Pancreas (tissue), 10 donors: Measurements from ENCODE around the gene PSMD12. TPM values are rescaled to one million over a fixed set of nuclear protein-coding genes. Genes with fewer than 3 reads are reported as not detected.

Experiments
- ATAC-seq, 4 donors: fragments of 200-7000 bp; cut with Tn5 transposase; one replicate each; pipeline versions ENCODE4 v1.8.0 to v1.9.1; 2020; ENCODE audit warnings: mild to moderate bottlenecking in 4 of 4, moderate library complexity in 4 of 4
- DNase-seq, 6 donors: peaks; one replicate each; pipeline ENCODE4 v3.0.0-alpha.2; 2020
- FAIRE-seq: peaks from 2 replicates; lab custom pipeline; 2012; peaks lifted over from hg19 to GRCh38; lab: Jason Lieb, UNC
- H3K27ac ChIP-seq, 4 donors: fragments of 200-600 bp; sonication (generic); 1 replicate in 3 of 4; 2 replicates in 1 of 4; pipeline versions ENCODE4 v1.5.0 to v1.8.0; 2020
- H3K27me3 ChIP-seq, 4 donors: fragments of 200-600 bp; one replicate each; pipeline ENCODE4 v1.8.0; 2021
- H3K36me3 ChIP-seq, 3 donors: fragments of 200-600 bp; sonication (generic) in 1 of 3; one replicate each; pipeline versions ENCODE4 v1.5.0 to v1.8.0; 2020 to 2021
- H3K4me1 ChIP-seq, 3 donors: fragments of 200-600 bp; one replicate each; pipeline ENCODE4 v1.8.0; 2021
- H3K4me3 ChIP-seq, 4 donors: fragments of 200-600 bp; sonication (generic) in 2 of 4; one replicate each; pipeline versions ENCODE4 v1.5.0 to v1.8.0; 2020 to 2021
- H3K9me3 ChIP-seq, 4 donors: fragments of 200-600 bp; one replicate each; pipeline ENCODE4 v1.8.0; 2021
- CTCF ChIP-seq, 4 donors: fragments of 200-600 bp; sonication (generic) in 3 of 4; IDR thresholded peaks; one replicate each; pipeline versions ENCODE4 v1.5.0 to v1.8.0; 2021; ENCODE audit warnings: antibody characterized with exemption in 4 of 4
- WGBS, 2 donors: extraction: QIAGEN DNeasy Blood & Tissue Kit; methylation state at CpG; one replicate each; pipeline ENCODE4 v1.1.7; 2013; 5-methylcytosine and 5-hydroxymethylcytosine counted together
- intact Hi-C, 3 donors: fragments of 100-400 bp; cut with DNase I; formaldehyde crosslinking; loops; one replicate each; pipeline versions ENCODE4 v1.11.1 to v1.14.2; 2022
- polyA plus RNA-seq, 2 donors: library from polyadenylated mRNA; stranded (reverse); fragments of 200-250 nt; gene quantifications; one replicate each; pipeline ENCODE4 v1.2.3, GENCODE V29; 2013
- total RNA-seq, 6 donors: library from RNA; stranded (reverse); fragmentation: NEBNext Ultra II Directional in 4 of 6; extraction: Animal tissue kit (Norgen Biotek cat#: 25700) in 4 of 6; gene quantifications; one replicate each; pipeline versions ENCODE4 v1.2.1 to v1.2.4, GENCODE V29; 2021 to 2023
- donor health status: healthy with polysubstance abuse.
- donor health status: DM: no; HTN: no; CAD: no; lungs with moderate emphysema.
- donor health status: DM: no; HTN: no; CAD: no.
- donor health status: control.
- donor health status: control.
- donor health status: Bipolar disorder and iron deficiency.
- donor health status: DM: yes; HTN: yes; CAD: no.
- donor health status: DM: no; HTN: no; CAD: no.
- donor health status: DM: no; HTN: no; CAD: no.
- donor health status: DM: yes; HTN: yes; CAD: no.

Gene PSMD12
- total and polyA plus RNA-seq, 8 donors = 10.5 to 27.6 (median 21.1) TPM

GRCh38 chr17:67358612-67359011 lies 7.8 kb downstream of the PSMD12 start:
- ATAC-seq = no peak
- no peaks in the 10 kb centered on the region for H3K27me3 ChIP-seq
- no peak overlapping the region for H3K27ac ChIP-seq
- FAIRE-seq = no peak
- peaks cover 14 to 26% (median 17%) of the 10 kb centered on the region in 3 donors for H3K4me1 ChIP-seq
- H3K9me3 ChIP-seq = no peaks in the 10 kb centered on the region
- H3K36me3 ChIP-seq = peaks cover 0 to 11% (median 9%) of the 10 kb centered on the region in 3 donors
- no peak for TF ChIP-seq CTCF (IDR thresholded peaks at IDR 0.05)
- intact Hi-C loops = no loop called here
- no peak for DNase-seq
- H3K4me3 ChIP-seq = no peak overlapping the region
- 71 to 73% methylated on average over 2 of the region's 2 CpGs for WGBS, 2 donors

GRCh38 chr17:67353929-67354574 lies 12.3 kb downstream of the PSMD12 start:
- no peak for DNase-seq
- Histone ChIP-seq H3K27ac (no peak overlapping the region), H3K4me1 (peaks cover 0 to 6% (median 5%) of the 10 kb centered on the region in 3 donors), H3K9me3 (no peaks in the 10 kb centered on the region), H3K36me3 (peaks cover 0 to 28% (median 15%) of the 10 kb centered on the region in 3 donors), H3K4me3 (no peak overlapping the region), H3K27me3 (no peaks in the 10 kb centered on the region)
- FAIRE-seq = no peak
- intact Hi-C loops = no loop called here
- ATAC-seq = peak in 1 of 4 donors; percentile 38
- no peak for TF ChIP-seq CTCF (IDR thresholded peaks at IDR 0.05)
- whole genome bisulfite sequencing, 2 donors = 89 to 93% methylated on average over 8 of the region's 8 CpGs

DNA sequence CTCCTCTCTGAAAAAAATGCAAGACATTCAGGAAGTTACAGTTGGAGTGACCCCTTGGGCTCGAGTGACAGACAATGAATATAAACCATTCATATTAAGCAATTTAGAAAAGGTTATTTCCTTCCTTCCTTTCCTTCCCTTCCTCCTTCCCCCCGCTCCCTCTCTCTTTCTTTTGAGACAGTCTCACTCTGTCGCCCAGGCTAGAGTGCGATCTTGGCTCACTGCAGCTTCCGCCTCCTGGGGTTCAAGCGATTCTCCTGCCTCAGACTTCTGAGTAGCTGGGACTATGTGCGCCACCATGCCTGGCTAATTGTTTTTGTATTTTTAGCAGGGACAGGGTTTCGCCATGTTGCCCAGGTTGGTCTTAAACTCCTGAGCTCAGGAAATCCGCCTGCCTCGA lies 13.2 kb downstream of the PSMD12 start:
- intact Hi-C loops = no loop called here
- no peak for TF ChIP-seq CTCF (IDR thresholded peaks at IDR 0.05)
- no peak for FAIRE-seq
- Histone ChIP-seq H3K27me3 (no peaks in the 10 kb centered on the region), H3K4me1 (peaks cover 0 to 6% (median 5%) of the 10 kb centered on the region in 3 donors), H3K9me3 (no peaks in the 10 kb centered on the region), H3K27ac (no peak overlapping the region), H3K36me3 (peaks cover 0 to 37% (median 17%) of the 10 kb centered on the region in 3 donors), H3K4me3 (no peak overlapping the region)
- ATAC-seq = no peak
- DNase-seq = no peak
- WGBS, 2 donors = 92 to 95% methylated on average over 9 to 10 of the region's 10 CpGs

- no peak for DNase-seq
- FAIRE-seq = no peak
- no peak for ATAC-seq
- H3K4me1 ChIP-seq = no peaks in the 10 kb centered on the region
- no peak overlapping the region for H3K4me3 ChIP-seq
- TF ChIP-seq CTCF (IDR thresholded peaks at IDR 0.05) = no peak
- no peak overlapping the region for H3K27ac ChIP-seq
- H3K9me3 ChIP-seq = no peaks in the 10 kb centered on the region
- peaks cover 0 to 69% (median 47%) of the 10 kb centered on the region in 3 donors for H3K36me3 ChIP-seq
- intact Hi-C loops = no loop called here
- no peaks in the 10 kb centered on the region for H3K27me3 ChIP-seq
- 93 to 95% methylated on average over 1 of the region's 1 CpG for WGBS, 2 donors
Measured at GRCh38 chr17:67349420-67349819, 17.0 kb downstream of the PSMD12 start.

DNA sequence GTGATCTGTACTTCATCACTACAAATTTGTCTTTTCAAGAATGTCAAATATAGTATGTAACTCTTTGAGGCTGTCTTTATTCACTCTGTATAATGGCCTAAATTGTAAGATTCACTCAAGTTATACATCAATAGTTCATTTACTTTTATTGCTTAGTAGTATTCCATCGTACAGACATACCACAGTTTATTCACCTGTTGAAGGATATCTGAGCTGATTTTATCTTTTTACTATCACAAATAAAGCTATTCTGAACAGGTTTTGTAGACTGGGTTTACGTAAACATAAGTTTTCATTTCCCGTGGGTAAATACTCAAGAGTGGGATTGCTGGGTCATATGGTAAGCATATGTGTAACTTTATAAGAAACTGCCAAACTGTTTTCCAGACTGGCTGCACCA lies 18.6 kb downstream of the PSMD12 start:
- Histone ChIP-seq H3K27ac (no peak overlapping the region), H3K9me3 (no peaks in the 10 kb centered on the region), H3K4me3 (no peak overlapping the region), H3K27me3 (no peaks in the 10 kb centered on the region), H3K36me3 (peaks cover 0 to 72% (median 49%) of the 10 kb centered on the region in 3 donors), H3K4me1 (no peaks in the 10 kb centered on the region)
- 96 to 97% methylated on average over 3 of the region's 3 CpGs for WGBS, 2 donors
- no peak for ATAC-seq
- intact Hi-C loops = no loop called here
- no peak for TF ChIP-seq CTCF (IDR thresholded peaks at IDR 0.05)
- no peak for FAIRE-seq
- DNase-seq = no peak
